Mucosa of descending colon (tissue), 3 donors: ENCODE measurements around the gene PRR33. TPM values are rescaled to one million over a fixed set of nuclear protein-coding genes. Genes with fewer than 3 reads are reported as not detected.

ENCODE experiments used
- ATAC-seq: fragments of 200-7000 bp; cut with Tn5 transposase; one replicate; pipeline ENCODE4 v1.9.1; 2020; ENCODE audit warnings: mild to moderate bottlenecking, moderate library complexity
- DNase-seq, 3 donors: peaks; one replicate each; pipeline ENCODE4 v3.0.0-alpha.2; 2020
- H3K36me3 ChIP-seq: fragments of 200-600 bp; one replicate; pipeline ENCODE4 v1.8.0; 2021; ENCODE audit warnings: low read depth, mild to moderate bottlenecking
- H3K4me1 ChIP-seq: fragments of 200-600 bp; one replicate; pipeline ENCODE4 v1.8.0; 2021; ENCODE audit warnings: low read depth, mild to moderate bottlenecking
- H3K4me3 ChIP-seq: fragments of 200-600 bp; one replicate; pipeline ENCODE4 v1.8.0; 2021; ENCODE audit warnings: mild to moderate bottlenecking
- H3K9me3 ChIP-seq: fragments of 200-600 bp; one replicate; pipeline ENCODE4 v1.8.0; 2021; ENCODE audit warnings: mild to moderate bottlenecking
- intact Hi-C, 2 donors: fragments of 100-400 bp; cut with DNase I in 1 of 2; cut with micrococcal nuclease in 1 of 2; formaldehyde crosslinking; loops; one replicate each; pipeline versions ENCODE4 v1.11.0 to v1.11.1; 2022; cut with DNase I, micrococcal nuclease
- total RNA-seq, 3 donors: library from RNA; stranded (reverse); fragmentation: NEBNext Ultra II Directional in 2 of 3; extraction: Animal tissue kit (Norgen Biotek cat#: 25700) in 2 of 3; gene quantifications; one replicate each; pipeline versions ENCODE4 v1.2.1 to v1.2.4, GENCODE V29; 2021 to 2023
- TF ChIP-seq, protein P1 (sequence below): fragments of 200-600 bp; IDR thresholded peaks from one replicate; pipeline ENCODE4 v1.8.0; 2022; ENCODE audit warnings: antibody characterized with exemption, mild to moderate bottlenecking
- donor health status: DM: no; HTN: no; CAD: no; lungs with moderate emphysema.
- donor health status: DM: no; HTN: no; CAD: no.
- donor health status: DM: no; HTN: yes; CAD: no.

Gene PRR33
- total RNA-seq, 3 donors from 2014 or later, result not detected

- intact Hi-C loops, result no loop called here
- no peak for DNase-seq
- Histone ChIP-seq H3K9me3 (no peaks in the 10 kb centered on the region), H3K4me1 (no peaks in the 10 kb centered on the region), H3K36me3 (no peaks in the 10 kb centered on the region), H3K4me3 (no peak overlapping the region)
- TF ChIP-seq, protein P1, sequence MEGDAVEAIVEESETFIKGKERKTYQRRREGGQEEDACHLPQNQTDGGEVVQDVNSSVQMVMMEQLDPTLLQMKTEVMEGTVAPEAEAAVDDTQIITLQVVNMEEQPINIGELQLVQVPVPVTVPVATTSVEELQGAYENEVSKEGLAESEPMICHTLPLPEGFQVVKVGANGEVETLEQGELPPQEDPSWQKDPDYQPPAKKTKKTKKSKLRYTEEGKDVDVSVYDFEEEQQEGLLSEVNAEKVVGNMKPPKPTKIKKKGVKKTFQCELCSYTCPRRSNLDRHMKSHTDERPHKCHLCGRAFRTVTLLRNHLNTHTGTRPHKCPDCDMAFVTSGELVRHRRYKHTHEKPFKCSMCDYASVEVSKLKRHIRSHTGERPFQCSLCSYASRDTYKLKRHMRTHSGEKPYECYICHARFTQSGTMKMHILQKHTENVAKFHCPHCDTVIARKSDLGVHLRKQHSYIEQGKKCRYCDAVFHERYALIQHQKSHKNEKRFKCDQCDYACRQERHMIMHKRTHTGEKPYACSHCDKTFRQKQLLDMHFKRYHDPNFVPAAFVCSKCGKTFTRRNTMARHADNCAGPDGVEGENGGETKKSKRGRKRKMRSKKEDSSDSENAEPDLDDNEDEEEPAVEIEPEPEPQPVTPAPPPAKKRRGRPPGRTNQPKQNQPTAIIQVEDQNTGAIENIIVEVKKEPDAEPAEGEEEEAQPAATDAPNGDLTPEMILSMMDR, result no peak
- no peak for ATAC-seq
Measured at GRCh38 chr11:1845095-1845429, 46.6 kb downstream of the PRR33 start.

GRCh38 chr11:1844221-1845094 lies 47.2 kb downstream of the PRR33 start:
- Histone ChIP-seq H3K4me1 (no peaks in the 10 kb centered on the region), H3K9me3 (no peaks in the 10 kb centered on the region), H3K36me3 (no peaks in the 10 kb centered on the region), H3K4me3 (no peak overlapping the region)
- intact Hi-C loops, result no loop called here
- DNase-seq, result peak; percentile 35 to 85 (median 56)
- TF ChIP-seq, protein P1, result no peak
- peak; percentile 78 for ATAC-seq

GRCh38 chr11:1843796-1844195 lies 47.9 kb downstream of the PRR33 start:
- DNase-seq (no peak), ATAC-seq (no peak)
- Histone ChIP-seq H3K9me3 (no peaks in the 10 kb centered on the region), H3K4me1 (no peaks in the 10 kb centered on the region), H3K4me3 (no peak overlapping the region), H3K36me3 (no peaks in the 10 kb centered on the region)
- TF ChIP-seq, protein P1, result no peak
- intact Hi-C loops, result no loop called here

DNA sequence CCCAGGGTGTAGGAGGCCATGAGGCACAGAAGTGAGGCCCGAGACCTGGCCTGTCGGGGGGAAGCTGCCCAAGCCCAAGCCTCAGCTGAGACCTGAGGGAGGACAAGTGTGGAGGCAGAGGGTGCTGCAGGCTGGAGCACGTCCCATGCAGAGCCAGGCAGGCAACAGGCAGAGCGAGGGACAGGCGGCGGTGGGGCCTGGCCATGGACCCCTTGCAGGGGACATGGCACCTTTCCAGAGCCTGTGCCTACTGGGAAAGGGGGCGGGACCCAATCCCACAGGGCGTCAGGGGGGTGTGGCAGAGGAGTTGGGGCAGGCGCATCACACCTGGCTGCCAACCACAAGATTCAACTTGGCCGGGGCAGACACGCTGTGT lies 48.6 kb downstream of the PRR33 start:
- DNase-seq (peak; percentile 6 to 47 (median 23)), ATAC-seq (no peak)
- Histone ChIP-seq H3K4me1 (no peaks in the 10 kb centered on the region), H3K36me3 (no peaks in the 10 kb centered on the region), H3K4me3 (no peak overlapping the region), H3K9me3 (no peaks in the 10 kb centered on the region)
- intact Hi-C loops, result no loop called here
- TF ChIP-seq, protein P1, result no peak

- no peaks in the 10 kb centered on the region for H3K9me3 ChIP-seq
- ATAC-seq (no peak), DNase-seq (peak in 2 of 3 donors; percentile 24 to 61)
- intact Hi-C loops, result no loop called here
- H3K4me1 ChIP-seq, result peaks cover 4% of the 10 kb centered on the region
- no peaks in the 10 kb centered on the region for H3K36me3 ChIP-seq
- TF ChIP-seq, protein P1, result no peak
- no peak overlapping the region for H3K4me3 ChIP-seq
Measured at GRCh38 chr11:1842149-1843097, 49.3 kb downstream of the PRR33 start.
